Measurements from ENCODE around the gene TCEAL8.
"Not testable (repeated sequence)": the region's sequence is repeated elsewhere in the genome, so short reads cannot be mapped to it uniquely, and the experiment has no call there.

The TCEAL8 gene

GRCh38 chrX:103254921-103255493, at the start of gene TCEAL8:
TSS of gene TCEAL8 (minus strand) at chrX:103255155. CDS start at chrX:103253979, 1,176 bp downstream.
- peak; percentile 28 to 57 for DNase-seq (ENCODE audit: low read depth in 2 of 2)

- no peak for DNase-seq (ENCODE audit: low read depth in 2 of 2)
Observed at GRCh38 chrX:103304705-103305104, 49.8 kb upstream of the TCEAL8 start.

- no peak for DNase-seq (ENCODE audit: low read depth in 2 of 2)
Observed at GRCh38 chrX:103293118-103293517, 38.2 kb upstream of the TCEAL8 start.

- DNase-seq (ENCODE audit: low read depth in 2 of 2), result no peak
Observed at GRCh38 chrX:103279624-103280023, 24.7 kb upstream of the TCEAL8 start.

GRCh38 chrX:103276581-103277002, 21.6 kb upstream of the TCEAL8 start, which contains the start of gene TCEAL5:
TSS of gene TCEAL5 (minus strand) at chrX:103276750. CDS start at chrX:103274563, 2,187 bp downstream.
- no peak for DNase-seq (ENCODE audit: low read depth in 2 of 2)

- no peak for DNase-seq (ENCODE audit: low read depth in 2 of 2)
Observed at GRCh38 chrX:103275947-103276567, 21.1 kb upstream of the TCEAL8 start.

GRCh38 chrX:103274284-103274683, 19.3 kb upstream of the TCEAL8 start:
- DNase-seq (ENCODE audit: low read depth in 2 of 2), result no peak

- DNase-seq (ENCODE audit: low read depth in 2 of 2), result no peak
Observed at GRCh38 chrX:103258275-103258674, 3.3 kb upstream of the TCEAL8 start.

- no peak for DNase-seq (ENCODE audit: low read depth in 2 of 2)
Observed at GRCh38 chrX:103256651-103257050, 1.7 kb upstream of the TCEAL8 start.

GRCh38 chrX:103254171-103254824, 657 bp downstream of the TCEAL8 start:
- peak in 1 of 2 experiments; percentile 44 for DNase-seq (ENCODE audit: low read depth in 2 of 2)

GRCh38 chrX:103253608-103254007, 1.3 kb downstream of the TCEAL8 start:
- no peak for DNase-seq (ENCODE audit: low read depth in 2 of 2)

GRCh38 chrX:103250977-103251376, 4.0 kb downstream of the TCEAL8 start:
- DNase-seq (ENCODE audit: low read depth in 2 of 2), result no peak

- DNase-seq (ENCODE audit: low read depth in 2 of 2), result no peak
Observed at GRCh38 chrX:103249805-103250204, 5.2 kb downstream of the TCEAL8 start.

GRCh38 chrX:103248553-103248952, 6.4 kb downstream of the TCEAL8 start:
- no peak for DNase-seq (ENCODE audit: low read depth in 2 of 2)

- DNase-seq (ENCODE audit: low read depth in 2 of 2), result no peak
Observed at GRCh38 chrX:103240155-103240554, 14.8 kb downstream of the TCEAL8 start.

GRCh38 chrX:103236296-103236695, 18.7 kb downstream of the TCEAL8 start:
- DNase-seq (ENCODE audit: low read depth in 2 of 2), result no peak

GRCh38 chrX:103235608-103236007, 19.3 kb downstream of the TCEAL8 start:
- not testable (repeated sequence) for DNase-seq (ENCODE audit: low read depth in 2 of 2)

GRCh38 chrX:103234869-103235268, 20.1 kb downstream of the TCEAL8 start:
- no peak for DNase-seq (ENCODE audit: low read depth in 2 of 2)

- no peak for DNase-seq (ENCODE audit: low read depth in 2 of 2)
Observed at GRCh38 chrX:103233263-103233662, 21.7 kb downstream of the TCEAL8 start.

GRCh38 chrX:103225918-103226317, 29.0 kb downstream of the TCEAL8 start:
- not testable (repeated sequence) for DNase-seq (ENCODE audit: low read depth in 2 of 2)

- DNase-seq (ENCODE audit: low read depth in 2 of 2), result no peak
Observed at GRCh38 chrX:103220511-103221323, 34.2 kb downstream of the TCEAL8 start.

GRCh38 chrX:103215425-103215991, 39.4 kb downstream of the TCEAL8 start:
- DNase-seq (ENCODE audit: low read depth in 2 of 2), result peak in 1 of 2 experiments; percentile 7
